Stimulated activated CD4-positive, alpha-beta T cell treated with anti-CD3 and anti-CD28 coated beads, Interleukin-12 subunit alpha, Interleukin-12 subunit beta, amount 100 ng/mL, for 4 hours (primary cell): Measurements from ENCODE around the gene ZNF354B.
"Not testable (repeated sequence)": the region's sequence is repeated elsewhere in the genome, so short reads cannot be mapped to it uniquely, and the experiment has no call there.

ENCODE experiments used
- DNase-seq: peaks from one replicate; pipeline ENCODE4 v3.0.0-alpha.2; 2020

Gene ZNF354B

DNA sequence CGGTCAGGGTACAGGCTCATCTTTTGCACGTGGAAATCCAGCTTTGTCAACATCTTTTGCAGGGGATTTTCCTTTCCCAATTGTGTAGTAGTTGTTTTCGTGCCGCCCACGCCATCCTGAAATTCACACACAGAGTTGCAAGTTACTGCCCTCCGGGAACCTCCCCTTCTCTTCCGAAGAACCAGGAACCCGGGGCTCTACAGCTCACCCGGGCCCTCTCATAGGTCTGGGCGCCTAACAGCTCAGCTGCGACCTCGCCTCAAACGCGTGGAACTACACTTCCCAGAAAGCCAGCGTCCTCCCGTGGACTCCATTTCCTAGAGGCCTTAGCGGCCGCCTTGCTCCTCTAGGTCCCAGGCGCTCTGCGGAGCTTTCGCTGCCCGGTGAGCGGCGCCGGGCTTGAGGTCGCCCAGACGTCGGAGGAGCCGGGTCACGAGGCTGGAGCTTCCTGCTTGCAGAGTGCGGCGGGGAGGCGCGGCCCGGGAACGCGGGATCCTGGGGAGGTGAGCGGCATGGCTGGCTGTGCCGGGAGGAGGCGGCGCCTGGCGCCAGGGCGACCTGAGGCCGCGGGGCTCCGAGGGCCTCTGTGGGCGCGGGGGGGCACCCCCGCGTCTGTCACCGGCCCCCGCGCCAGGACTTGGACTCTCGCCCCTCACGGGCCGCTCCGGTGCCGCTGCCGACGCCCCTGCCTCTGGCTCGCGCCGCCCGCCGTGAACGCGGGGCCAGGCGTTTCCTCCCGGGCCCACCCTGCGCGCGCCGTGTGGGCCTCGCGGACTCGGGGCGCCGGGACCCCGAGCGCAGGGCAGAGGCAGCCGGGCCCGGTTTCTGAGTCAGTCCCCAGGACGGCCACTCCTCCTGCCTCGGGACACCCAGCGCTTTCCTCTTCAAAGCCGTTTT is at the start of gene ZNF354B:
Gene ZNF354B, plus strand, starts transcription at position 329 of the 897 bp plus-strand sequence. CDS start 1,095 bp downstream, outside the sequence.
- peak; percentile 74 for DNase-seq

DNA sequence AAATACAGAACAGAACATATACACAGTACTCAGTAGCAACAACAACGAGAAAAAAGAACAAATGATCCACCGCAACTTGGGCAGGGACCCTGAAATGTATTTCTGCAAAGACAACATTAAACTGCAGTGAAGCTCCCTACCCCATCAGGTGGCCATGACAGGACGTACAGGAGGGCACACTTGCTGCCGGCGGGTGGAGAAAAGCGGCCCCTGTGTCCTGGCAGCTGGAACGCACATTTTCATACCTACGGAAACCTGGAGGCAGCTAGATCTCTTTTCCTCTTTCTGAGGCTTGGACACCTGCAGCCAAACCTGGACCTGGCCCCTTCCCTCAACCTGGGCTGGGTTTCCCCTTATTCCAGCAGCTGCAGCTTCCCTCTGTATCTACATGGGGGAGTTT is 42.2 kb upstream of the ZNF354B start:
- DNase-seq = no peak

DNA sequence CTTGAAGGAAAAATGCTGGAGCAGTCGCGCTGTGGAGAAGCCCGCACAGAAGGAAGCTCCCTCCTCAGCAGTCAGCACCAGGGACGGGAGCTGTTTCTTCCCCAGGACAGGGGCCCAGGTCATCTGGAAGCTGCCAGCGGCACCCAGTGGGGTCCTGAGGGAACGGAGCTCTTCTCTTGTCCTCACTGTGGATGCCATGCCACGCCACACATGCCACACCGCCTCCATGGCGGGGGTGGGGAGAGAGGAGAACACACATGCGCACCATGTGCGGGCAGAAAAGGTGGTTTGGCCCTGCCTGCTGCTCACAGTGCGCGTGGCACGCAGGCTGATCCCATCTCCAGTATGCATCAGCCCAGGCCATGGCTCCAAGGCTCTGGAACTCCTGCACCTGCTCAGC is 41.7 kb upstream of the ZNF354B start:
- DNase-seq = no peak

- no peak for DNase-seq
Measured at GRCh38 chr5:178820001-178820400, 39.8 kb upstream of the ZNF354B start.

DNA sequence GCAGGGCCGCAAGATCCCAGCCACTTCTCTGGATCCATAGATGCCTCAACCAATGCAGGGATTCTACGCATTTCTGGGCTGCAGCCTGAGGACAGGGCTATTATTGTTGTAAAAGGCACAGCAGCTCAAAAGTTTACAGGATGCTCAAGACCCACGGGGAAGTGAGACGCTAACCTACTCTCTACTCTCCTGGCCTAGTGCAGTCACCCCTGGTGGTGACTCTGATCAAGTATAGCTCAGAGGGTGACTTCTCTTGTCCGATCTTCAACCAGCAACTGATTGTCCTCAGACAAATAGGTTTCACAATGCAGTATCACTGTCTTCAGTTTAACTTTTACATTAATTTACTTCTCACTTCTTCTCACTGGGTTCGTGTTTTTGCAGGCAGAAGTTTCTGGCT is 34.3 kb upstream of the ZNF354B start:
- no peak for DNase-seq

DNA sequence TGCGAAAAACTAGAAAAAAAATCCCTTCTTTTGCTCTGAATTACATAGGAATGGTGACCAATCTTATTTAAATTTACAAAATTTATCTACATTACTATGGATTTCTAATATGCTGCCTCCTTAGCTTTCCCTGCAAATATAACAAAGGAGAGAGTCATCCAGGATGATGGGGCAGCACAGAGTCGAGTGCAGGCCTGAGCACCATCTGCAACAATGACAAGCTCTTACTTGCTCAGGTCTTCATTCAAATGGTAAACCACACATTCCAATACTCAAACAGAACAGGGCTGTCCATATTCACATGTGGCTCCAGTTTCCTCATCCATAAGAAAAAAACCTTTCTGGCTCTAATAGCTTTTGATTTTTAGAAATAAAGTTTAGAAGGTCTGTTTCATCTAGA is 33.5 kb upstream of the ZNF354B start:
- no peak for DNase-seq

DNA sequence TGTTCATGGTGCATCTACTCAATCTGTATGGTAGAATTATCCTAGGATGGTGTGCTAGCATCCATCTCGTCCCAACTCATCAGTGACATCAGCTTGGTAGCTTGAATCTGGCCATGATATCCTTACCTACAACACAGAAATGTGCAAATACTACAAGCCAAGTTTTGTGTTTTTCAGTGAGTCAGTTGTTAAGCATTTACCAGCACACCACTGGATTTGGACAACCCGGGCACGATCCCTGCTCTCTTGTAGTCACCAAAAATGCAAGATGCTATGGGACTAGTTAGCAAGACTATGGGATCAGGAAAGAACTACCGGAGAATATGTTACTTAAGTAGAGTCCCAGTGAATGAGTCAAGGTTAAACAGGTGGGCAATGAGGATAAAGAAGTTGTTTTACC is 32.1 kb upstream of the ZNF354B start:
- DNase-seq = no peak

DNA sequence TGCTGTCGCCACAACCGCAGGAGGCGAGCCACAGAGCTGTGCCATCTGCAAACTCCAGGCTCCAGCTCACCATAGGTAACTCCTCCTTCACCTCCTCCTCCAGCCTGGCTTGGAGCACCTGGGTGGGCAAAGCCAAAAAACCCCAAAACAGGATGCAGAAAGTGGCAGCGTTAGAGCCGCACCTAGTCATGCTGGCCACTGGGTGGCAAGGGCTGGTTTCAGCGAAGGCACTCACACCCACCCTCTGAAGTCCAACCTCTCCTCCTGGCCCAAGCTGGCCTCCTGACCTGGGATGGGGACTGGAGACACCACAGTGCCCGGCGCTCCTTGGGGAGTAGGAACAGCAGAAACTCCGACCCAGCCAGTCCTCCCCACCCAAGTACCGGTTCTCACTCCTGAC is 28.7 kb upstream of the ZNF354B start:
- no peak for DNase-seq

DNA sequence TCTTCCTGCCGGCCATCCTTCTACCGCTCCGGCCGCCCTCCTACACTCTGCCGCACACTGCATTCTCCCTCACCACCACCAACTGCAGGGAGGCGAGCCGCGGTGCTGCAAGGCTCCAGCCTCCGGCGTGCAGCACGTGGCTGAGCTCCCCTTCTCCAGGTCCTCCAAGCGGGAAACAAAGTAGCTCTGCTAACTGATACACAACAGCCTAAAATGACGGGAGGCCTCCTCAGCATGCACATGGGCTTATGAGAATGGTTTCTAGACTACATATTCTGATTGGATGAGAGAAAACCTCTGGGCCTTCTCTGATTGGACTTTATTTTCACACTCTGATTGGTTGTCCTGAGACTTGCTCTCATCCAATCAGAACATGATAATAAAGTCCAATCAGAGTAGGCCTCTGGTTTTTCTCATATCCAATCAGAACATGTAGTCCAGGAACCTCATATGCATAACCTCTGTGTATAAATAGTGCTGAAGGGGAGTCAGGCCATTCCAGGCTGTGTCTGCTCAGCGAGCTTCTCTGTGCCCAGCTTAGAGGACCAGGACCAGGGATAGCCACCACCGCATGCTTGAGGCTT is 27.0 kb upstream of the ZNF354B start:
- no peak for DNase-seq

DNA sequence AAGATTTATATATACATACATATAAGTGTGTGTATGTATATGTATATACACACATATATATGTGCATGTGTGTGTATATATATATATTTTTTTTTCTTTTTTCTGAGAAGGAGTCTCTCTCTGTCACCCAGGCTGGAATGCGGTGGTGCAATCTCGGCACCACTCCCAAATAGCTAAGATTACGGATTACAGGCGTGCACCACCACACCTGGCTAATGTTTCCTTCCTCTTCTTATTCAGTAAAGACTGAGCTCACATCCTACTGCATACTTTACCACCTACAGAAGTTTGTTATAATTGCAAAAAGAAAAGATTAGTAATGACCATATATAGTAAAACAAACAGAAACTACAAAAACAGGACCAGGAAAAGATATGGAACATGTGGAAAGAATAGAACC is 23.1 kb upstream of the ZNF354B start:
- no peak for DNase-seq

GRCh38 chr5:178838695-178839318 is 20.9 kb upstream of the ZNF354B start:
- DNase-seq = not testable (repeated sequence)

GRCh38 chr5:178839319-178839704 is 20.4 kb upstream of the ZNF354B start:
- peak; percentile 25 for DNase-seq

DNA sequence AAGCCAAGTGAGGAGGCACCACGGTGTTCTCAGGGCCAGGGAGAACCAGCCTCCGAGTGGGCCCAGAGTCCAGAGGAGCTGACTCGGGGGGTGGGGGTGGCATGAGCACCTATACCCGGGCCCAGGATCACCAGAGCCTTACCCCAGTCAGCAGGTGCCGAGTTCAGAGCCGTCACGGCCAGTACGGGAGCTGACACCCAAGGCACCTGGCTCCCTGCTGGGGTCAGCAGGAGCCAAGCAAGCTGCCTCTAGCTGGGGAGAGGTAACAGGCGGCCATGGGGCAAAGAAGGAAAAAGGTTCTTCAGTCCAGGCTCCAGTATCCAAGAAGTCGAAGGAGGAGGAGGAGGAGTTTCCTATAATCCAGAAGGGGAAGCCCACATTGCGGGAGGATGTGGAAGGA is 19.4 kb upstream of the ZNF354B start:
- DNase-seq = not testable (repeated sequence)

GRCh38 chr5:178849316-178849715 is 10.4 kb upstream of the ZNF354B start:
- DNase-seq = no peak

- DNase-seq = no peak
Measured at GRCh38 chr5:178851951-178852350, 7.8 kb upstream of the ZNF354B start.

- no peak for DNase-seq
Measured at GRCh38 chr5:178854284-178854683, 5.5 kb upstream of the ZNF354B start.

DNA sequence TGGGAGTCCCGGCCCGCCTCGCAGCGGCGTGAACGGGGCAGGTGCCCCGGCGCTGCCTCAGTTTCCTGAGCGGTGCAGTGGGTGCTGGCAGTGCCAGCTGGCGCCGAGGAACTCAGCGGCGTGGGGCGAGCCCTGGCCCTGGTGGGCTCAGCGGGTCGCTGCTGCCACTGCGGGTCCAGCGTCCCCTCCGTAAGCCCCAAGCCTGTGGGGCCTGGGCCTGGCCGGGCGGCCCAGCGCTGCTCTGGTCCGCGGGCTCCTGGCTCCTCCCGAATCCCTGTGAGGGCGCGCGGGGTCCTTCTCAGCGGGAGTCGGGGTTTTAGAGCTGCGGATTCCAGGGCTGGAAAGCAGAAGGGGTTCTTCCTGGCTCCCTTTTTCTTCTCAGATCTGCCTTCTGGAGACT is 862 bp downstream of the ZNF354B start:
- DNase-seq = not testable (repeated sequence)

- DNase-seq = no peak
Measured at GRCh38 chr5:178861627-178862026, 1.9 kb downstream of the ZNF354B start.

- DNase-seq = no peak
Measured at GRCh38 chr5:178866946-178867345, 7.2 kb downstream of the ZNF354B start.

DNA sequence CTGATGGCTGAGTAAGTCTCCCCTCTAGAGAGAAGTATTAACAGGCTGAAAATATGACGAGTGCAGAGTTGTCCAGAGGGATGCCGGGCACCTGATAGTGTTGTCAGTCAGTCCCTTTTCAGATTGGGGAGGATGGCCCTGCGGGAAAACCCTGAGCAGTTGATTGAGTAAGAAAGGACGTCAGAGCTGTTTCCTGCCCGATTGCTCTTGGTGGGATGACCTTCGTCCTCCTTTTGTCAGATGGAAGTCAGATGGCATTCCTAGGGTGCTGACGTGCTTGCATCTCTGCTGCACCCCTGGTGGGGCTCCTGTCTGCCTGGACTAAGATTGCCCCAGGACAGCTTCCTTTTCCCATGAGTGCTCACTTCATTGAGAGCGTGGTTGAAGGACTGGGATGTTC is 9.8 kb downstream of the ZNF354B start:
- no peak for DNase-seq

- no peak for DNase-seq
Measured at GRCh38 chr5:178870411-178870810, 10.7 kb downstream of the ZNF354B start.

- no peak for DNase-seq
Measured at GRCh38 chr5:178872302-178872701, 12.5 kb downstream of the ZNF354B start.

DNA sequence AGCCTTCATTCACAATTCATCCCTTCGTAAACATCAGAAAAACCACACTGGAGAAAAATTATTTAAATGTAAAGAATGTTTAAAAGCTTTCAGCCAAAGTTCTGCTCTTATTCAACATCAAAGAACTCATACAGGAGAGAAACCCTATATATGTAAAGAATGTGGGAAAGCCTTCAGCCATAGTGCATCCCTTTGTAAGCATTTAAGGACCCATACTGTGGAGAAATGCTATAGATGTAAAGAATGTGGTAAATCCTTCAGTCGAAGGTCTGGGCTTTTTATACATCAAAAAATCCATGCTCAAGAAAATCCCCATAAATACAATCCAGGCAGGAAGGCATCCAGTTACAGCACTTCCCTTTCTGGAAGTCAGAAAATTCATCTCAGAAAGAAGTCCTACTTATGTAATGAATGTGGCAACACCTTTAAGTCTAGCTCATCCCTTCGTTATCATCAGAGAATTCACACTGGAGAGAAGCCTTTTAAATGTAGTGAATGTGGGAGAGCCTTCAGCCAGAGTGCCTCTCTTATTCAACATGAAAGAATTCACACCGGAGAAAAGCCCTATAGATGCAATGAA is 23.5 kb downstream of the ZNF354B start:
- DNase-seq = not testable (repeated sequence)
